Activated T-cell treated with anti-CD3 and anti-CD28 coated beads, Interleukin-2, amount 50 U/mL, for 48 hours (primary cell): ENCODE data around the gene DNAJA2.
"Not testable (repeated sequence)": the region's sequence is repeated elsewhere in the genome, so short reads cannot be mapped to it uniquely, and the experiment has no call there.

Experiments used
- DNase-seq, 2 experiments: peaks; one replicate each; pipeline ENCODE4 v3.0.0-alpha.2; 2020

The DNAJA2 gene

DNA sequence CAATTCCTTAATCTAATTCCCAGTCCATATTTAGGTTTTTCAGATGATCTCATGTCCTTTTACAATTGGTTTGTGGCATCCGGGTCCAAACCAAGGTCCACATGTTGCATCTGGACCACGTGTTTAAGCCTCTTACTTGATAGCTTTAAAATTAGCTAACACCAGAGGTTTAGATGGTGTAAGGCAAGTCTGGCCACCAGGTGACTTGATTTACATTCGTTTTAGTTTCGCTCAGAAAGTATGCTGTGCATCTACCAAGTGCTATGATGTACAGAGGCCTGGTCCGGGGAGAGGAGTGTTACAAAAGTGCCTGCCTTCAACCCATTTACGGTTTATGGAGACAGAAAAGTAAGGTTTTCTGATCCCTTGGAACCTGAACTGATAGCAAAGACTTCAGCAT lies 878 bp upstream of the DNAJA2 start:
- peak; percentile 38 to 45 for DNase-seq

DNA sequence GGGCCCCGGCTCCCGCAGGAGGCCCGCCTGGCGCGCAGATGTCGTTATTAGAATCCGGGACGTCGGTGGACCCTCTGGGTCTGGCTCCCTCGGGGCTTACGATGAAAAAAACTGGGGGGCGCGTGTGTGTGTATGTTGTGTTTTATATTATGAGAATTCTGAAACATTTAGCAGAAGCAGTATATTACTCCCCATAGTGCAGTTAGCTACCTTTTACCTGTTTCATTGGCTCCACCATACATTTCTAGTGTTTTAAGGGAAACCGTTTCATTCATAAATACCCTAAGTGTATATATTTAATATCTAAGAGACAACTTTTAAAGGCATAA lies 486 bp upstream of the DNAJA2 start:
- DNase-seq = no peak

DNA sequence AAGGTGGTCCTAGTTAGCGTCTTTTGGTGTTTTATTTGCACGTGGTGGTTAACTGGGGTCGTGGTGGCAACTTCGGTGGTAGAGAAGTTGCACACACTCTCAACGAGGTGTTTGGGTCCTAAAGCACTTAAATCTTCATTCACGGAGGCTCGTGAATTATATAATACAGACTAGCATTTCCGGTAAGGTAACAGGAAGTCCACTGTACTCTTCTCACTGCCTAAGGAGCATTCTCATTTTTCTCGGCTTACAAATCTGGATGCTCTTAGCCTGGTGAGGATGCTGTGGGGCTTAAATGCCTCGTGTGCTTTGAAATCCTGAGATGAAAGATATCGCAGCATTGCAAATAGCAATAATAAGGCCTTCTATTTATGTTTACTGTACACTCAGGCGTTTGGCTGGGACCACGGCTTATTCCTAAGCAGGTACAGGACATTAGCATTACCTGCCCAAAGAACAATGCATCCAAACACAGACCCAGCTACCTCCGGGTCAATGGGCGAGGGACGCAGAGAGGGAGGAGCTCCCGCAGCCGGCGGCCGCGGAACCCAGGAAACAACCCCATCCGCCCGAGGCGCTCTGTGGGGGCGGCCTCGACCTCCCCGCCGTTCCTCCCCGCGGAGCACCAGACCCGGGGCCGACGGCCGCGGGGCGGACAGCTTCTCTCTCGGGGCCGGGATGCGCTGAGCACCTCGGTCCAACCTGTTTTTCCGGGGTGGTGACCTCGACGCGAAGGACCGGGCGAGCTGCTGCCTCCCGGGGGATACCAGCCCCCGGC lies 856 bp downstream of the DNAJA2 start:
- peak; percentile 66 to 71 for DNase-seq

- DNase-seq = no peak
Observed at GRCh38 chr16:46971271-46971670, 2.2 kb downstream of the DNAJA2 start.

GRCh38 chr16:46970089-46970488 lies 3.4 kb downstream of the DNAJA2 start:
- DNase-seq = no peak

DNA sequence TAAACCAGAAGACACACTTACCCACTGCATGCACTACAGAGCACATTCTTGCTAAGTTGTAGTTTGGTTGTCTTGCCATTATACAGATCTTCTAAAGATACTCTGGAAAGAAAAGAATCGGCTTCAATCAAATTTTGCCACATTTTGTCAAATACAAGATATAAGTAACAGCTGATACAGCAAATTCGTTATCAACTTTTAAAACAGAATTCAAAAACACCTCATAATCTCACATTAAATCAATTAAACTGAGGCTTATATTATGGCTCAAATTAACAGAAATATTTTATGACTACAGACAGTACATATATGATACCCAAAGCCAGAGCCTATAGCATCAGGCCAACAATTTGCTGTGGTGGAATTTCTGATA lies 5.4 kb downstream of the DNAJA2 start:
- DNase-seq = no peak

DNA sequence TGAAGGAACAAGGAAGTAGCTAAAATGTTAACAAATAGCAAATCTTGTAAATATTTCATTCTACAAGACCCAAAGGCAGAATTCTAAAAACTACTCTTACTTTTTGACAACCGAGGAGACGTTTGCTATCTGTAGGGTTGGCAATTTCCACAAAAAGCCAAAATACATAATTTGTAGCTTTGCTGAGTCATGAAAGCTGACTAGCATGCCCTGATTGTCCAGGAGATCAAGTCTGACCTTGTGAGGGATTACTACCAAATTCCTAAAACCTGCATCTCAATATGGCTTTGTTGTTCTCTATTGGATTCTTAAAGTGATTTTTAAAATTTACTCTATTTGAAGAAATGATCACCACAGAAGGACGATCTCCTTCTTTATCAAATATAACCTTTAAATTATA lies 10.8 kb downstream of the DNAJA2 start:
- no peak for DNase-seq

- peak; percentile 33 to 52 for DNase-seq
Observed at GRCh38 chr16:46961373-46962353, 11.8 kb downstream of the DNAJA2 start.

DNA sequence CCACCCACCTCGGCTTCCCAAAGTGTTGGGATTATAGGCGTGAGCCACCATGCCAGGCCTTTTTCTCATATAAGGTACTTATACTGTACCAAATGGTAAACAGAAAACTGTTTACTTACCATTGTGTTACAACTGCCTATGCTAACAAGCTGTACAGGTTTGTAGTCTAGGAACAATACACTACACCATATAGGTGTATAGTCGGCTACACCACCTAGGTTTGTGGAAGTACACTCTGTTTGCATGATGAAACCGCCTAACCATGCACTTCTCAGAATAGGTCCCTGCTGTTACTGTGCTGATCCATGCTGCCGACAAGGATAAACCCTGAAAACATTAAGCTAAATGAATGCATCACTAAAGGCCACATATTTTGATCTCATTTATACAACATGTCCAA lies 18.9 kb downstream of the DNAJA2 start:
- no peak for DNase-seq

GRCh38 chr16:46950009-46950408 lies 23.5 kb downstream of the DNAJA2 start:
- DNase-seq = no peak

GRCh38 chr16:46949241-46949892 lies 24.1 kb downstream of the DNAJA2 start:
- DNase-seq = peak; percentile 40 to 51

- DNase-seq = no peak
Observed at GRCh38 chr16:46948548-46949166, 24.8 kb downstream of the DNAJA2 start.

GRCh38 chr16:46947900-46948547 lies 25.4 kb downstream of the DNAJA2 start:
- peak; percentile 29 to 52 for DNase-seq

- DNase-seq = not testable (repeated sequence)
Observed at GRCh38 chr16:46944713-46945112, 28.8 kb downstream of the DNAJA2 start.

DNA sequence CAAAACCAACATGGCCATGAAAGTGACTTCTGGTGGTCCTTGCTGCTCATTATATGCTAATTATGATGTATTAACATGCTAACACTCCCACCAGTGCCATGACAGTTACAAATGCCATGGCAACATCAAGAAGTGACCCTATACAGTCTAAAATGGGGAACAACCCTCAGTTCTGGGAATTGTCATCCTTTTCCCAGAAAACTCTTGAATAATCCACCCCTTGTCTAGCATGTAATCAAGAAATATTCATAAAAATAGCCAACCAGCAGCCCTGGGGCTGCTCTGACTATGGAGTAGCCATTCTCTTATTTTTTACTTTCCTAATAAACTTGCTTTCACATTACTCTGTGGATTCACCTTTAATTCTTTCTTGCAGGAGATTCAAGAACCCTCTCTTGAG lies 35.9 kb downstream of the DNAJA2 start:
- DNase-seq = no peak

- DNase-seq = no peak
Observed at GRCh38 chr16:46932802-46933201, 40.7 kb downstream of the DNAJA2 start.

- no peak for DNase-seq
Observed at GRCh38 chr16:46930861-46931260, 42.6 kb downstream of the DNAJA2 start.

GRCh38 chr16:46929378-46930332 lies 43.8 kb downstream of the DNAJA2 start:
- peak; percentile 83 to 84 for DNase-seq

DNA sequence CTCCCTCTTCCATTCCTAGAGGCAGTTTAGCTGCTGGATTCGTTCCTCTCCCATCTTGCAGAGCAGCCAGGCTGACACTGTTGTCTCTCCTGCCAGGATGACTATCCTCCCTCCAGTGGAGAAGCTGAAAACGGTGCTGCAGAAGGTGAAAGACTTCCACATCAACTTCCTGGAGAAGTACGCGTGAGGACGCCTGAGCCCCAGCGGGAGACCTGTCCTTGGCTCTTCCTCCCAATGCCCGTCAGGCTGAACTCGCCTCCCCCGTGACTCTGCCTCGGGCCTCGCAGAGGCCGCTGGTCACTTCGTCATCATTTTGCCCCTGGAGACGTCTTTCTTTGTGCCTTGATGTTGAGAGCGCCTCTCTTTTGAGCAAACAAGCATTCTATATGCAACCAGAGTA lies 44.7 kb downstream of the DNAJA2 start:
- no peak for DNase-seq

DNA sequence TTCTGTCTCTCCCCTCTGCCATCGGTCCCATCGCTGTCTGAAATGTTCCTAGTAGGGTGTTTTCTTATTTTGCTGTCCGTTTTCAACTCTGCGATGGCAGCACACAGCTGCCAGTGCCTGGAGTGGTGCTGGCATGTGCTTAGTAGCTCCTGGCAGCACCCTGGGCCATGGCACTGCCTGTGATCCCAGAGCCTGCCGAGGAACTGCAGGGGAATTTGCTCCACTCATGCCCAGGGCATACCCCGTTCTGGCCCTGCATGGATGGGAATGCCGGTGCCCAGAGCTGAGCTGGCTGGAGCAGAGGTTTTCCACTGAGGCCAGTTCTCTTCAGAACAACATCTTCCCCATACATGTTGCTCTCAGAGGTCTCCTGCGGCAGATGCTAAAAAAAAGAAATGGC lies 46.2 kb downstream of the DNAJA2 start:
- DNase-seq = no peak

DNA sequence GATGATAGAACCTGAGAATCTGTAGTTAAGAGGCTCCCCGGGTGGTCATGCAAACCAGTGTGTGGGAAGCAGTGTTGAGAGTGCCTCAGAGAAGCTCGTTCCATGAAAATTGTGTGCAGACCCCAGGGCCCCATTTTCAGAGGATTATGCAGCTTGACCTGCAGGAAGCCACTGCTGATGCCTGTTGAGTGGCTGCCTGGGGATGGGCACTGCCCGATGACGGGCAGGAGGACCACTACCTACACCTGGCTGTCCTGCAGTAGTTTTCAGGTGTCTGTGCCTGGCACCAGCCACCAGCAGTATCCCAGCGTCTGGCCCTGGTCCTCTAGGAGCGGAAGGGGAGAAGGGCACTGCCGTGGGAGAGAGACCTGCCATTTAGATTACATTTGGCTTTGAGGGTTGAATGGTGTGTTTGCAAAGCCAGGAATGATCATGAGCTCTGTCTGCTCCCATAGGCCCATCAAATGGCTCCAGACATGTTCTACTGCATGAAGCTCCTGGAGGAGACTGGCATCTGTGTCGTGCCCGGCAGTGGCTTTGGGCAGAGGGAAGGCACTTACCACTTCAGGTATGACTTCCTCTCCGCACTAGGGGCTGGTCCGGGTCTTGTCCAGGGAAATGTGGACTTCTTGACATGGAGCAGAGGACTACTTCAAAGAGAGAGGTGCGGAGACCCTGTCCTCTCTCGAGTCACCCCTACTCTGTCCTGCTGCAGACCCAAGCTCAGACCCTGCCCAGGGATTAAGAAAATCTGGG lies 46.8 kb downstream of the DNAJA2 start:
- no peak for DNase-seq
